Limb (tissue), 2 donors: ENCODE measurements around the gene ZSCAN26.
"Not testable (repeated sequence)": the region's sequence is repeated elsewhere in the genome, so short reads cannot be mapped to it uniquely, and the experiment has no call there.

ENCODE experiments used
- DNase-seq, 2 donors: peaks; one replicate each; pipeline ENCODE4 v3.0.0-alpha.2; 2016; ENCODE audit errors: extremely low spot score in 2 of 2

Gene ZSCAN26

GRCh38 chr6:28254121-28254519, 12.8 kb upstream of the ZSCAN26 start:
- no peak for DNase-seq

DNA sequence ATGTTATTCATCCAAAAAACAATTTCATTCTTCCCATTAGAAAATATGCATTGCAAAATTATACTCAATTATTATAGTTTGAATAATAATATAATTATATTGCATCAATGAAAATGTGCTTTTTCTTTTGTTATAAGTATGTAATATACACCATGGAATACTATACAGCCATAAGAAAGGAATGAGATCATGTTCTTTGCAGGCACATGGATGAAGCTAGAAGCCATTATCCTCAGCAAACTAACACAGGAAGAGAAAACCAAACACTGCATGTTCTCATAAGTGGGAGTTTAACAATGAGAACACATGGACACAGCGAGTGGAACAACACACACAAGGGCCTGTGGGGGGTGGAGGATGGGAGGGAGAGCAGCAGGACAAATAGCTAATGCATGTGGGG, 9.9 kb upstream of the ZSCAN26 start:
- DNase-seq = no peak

DNA sequence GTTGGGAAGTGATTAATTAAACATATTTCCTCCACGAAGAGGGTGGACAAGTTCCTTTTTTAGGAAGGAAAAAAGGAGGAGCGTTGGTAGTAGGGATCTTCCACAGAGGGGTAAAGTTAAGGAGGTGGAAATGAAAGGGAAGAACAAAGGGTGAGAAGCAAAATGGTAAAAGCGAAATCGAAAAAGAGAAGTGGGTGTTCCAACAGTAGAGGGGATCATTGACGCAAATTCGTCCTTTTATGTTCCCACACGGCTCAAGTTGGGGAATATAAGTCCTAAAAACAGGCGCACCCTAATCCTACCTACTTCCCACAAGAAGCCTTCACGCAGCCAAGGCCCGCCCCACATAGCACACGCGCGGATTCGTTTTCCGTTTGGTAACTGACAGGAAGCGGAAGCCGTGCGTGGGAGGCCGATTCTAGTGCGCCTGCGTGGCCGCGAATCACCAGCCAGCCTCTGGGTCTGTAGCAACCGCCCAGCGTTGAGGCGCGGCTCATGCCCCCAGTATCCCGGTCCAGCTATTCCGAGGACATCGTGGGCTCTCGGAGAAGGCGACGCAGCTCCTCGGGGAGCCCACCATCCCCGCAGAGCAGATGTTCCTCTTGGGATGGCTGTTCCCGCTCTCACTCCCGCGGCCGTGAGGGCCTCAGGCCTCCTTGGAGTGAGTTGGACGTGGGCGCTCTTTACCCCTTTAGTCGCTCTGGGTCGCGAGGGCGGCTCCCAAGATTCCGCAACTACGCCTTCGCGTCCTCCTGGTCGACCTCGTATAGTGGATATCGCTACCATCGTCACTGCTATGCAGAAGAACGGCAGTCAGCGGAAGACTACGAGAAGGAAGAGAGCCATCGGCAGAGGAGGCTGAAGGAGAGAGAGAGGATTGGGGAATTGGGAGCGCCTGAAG, 7.8 kb upstream of the ZSCAN26 start, which contains the start of gene NKAPL:
Gene NKAPL (plus strand): TSS at position 421 of the 901 bp plus-strand sequence. CDS start 75 bp downstream, at position 496.
- DNase-seq = peak; percentile 64 to 75

DNA sequence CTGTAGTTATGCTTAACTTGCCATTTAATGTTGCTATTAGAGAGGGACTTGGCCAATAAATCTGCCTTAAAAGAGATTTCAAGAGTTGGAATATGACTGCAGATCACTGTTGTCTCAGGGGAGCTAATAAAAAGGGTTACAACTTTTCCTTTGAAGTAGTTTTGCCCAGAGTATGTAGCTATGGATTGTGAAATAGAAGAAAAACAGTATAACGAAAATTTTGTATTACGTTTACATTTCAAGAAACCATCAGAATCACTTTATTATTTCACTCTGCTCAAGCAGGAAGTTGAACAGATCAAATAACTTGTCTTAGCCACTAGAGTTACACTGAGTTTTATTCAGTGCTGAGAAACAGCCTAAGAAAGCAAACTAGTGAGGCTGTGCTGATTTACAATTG, 3.0 kb upstream of the ZSCAN26 start:
- no peak for DNase-seq

DNA sequence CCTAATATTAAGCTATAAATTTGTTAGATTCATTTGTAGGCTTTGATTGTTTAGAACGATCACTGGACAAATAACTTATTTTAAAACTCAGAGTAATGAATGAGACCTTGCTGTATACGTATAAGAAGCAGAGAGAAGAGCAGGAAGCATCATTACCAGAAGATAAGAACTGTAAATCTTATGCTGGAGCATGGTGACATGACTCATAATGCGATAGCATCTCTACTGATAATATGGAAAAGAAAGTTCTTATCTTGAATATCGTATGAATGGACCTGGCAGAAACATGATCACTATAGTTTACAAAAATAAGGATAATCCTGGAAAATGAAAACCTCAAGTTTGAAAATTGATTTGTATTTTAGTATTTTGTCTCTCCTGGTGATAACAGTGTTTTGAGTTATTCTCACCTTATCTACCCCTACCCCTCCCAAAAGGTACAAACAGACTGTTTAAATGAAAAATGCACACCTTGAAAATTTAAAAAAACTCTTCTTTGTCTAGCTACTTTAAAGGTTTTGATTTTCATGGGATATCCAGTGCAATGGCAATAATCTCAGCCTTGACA, 2.0 kb upstream of the ZSCAN26 start:
- no peak for DNase-seq

GRCh38 chr6:28266563-28266961, 381 bp upstream of the ZSCAN26 start:
- DNase-seq = no peak

GRCh38 chr6:28267695-28268059, 734 bp downstream of the ZSCAN26 start:
- DNase-seq = no peak

GRCh38 chr6:28269492-28269891, 2.5 kb downstream of the ZSCAN26 start:
- DNase-seq = no peak

- no peak for DNase-seq
These were observed 7.9 kb downstream of the ZSCAN26 start for GRCh38 chr6:28274888-28275287.

GRCh38 chr6:28277746-28278145, 10.8 kb downstream of the ZSCAN26 start:
- DNase-seq = no peak

DNA sequence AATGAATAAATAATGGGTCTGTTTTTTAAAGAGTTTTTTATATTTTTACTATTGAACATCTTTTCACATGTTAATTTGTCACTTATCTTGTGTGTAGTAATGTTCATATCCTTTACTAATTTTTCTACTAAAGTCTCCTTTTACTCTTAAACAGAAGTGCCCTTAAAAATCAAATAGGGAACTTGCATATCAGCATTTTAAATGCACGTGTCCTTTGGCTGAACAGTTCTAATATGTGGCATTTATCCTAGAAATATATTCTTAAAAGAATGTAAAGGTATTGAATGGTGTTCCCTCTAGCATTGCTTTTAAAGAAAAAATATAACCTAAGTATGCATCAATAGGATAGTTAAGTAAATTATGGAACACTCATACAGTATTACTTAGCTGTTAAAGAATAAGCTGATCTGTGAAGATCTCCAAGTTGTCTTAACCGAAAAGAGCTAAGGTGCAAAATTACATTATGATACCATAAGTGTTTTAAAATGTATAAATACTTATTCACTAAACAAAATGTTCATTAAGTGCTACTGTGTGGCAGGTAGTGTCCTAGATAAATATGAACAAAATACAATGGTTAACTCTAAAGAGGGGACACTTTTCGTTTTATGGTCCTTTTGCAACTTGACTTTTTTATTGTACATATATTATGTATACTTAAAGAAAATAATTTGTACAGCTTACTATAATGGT, 13.8 kb downstream of the ZSCAN26 start:
- DNase-seq = no peak

- DNase-seq = peak; percentile 61 to 87
These were observed 14.5 kb downstream of the ZSCAN26 start, which contains the start of gene PGBD1 for GRCh38 chr6:28281288-28282064. Gene PGBD1, plus strand, starts transcription at chr6:28281572. Its CDS starts 2,242 bp downstream, at chr6:28283814.

DNA sequence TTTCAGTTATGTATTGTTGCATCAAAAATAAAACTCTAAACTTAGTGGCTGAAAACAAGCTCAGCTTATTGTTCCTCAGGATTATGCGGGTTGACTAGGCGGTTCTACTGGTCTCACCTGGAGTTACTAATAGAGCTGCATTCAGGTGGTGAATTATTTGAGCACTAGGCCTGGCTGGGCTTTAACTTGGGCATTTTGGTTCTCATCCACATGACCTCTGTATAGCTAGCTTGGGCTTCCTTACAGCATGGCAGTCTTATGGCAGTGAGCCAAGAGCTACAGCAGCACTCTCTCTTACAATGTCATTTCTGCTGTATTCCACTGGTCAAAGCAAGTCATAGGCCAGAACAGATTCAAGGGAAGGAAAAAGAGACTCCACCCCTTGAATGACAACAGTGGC, 16.0 kb downstream of the ZSCAN26 start:
- DNase-seq = no peak

GRCh38 chr6:28291573-28291972, 24.6 kb downstream of the ZSCAN26 start:
- DNase-seq = no peak

- DNase-seq = no peak
These were observed 28.4 kb downstream of the ZSCAN26 start for GRCh38 chr6:28295326-28295725.

- DNase-seq = no peak
These were observed 29.6 kb downstream of the ZSCAN26 start for GRCh38 chr6:28296520-28297060.

DNA sequence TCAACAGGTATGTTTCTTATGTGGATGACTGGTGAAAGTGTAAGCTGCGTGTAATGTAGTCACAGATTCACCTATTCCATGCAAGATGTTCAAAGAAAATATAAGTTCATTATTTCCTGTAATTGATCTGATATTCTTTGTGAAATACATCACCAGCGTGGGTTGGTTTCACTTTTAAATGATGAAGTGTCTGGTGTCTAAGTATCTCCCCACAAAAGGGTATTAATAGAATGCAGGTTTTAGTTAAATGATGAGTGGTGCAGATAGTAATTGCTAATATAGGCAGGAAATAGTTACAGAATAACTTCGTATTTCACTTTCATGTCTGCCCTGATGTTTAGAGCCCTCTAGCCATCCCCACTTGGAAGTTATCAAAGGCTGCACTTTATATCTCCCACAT, 36.6 kb downstream of the ZSCAN26 start:
- no peak for DNase-seq

GRCh38 chr6:28306363-28306762, 39.4 kb downstream of the ZSCAN26 start:
- DNase-seq = not testable (repeated sequence)

DNA sequence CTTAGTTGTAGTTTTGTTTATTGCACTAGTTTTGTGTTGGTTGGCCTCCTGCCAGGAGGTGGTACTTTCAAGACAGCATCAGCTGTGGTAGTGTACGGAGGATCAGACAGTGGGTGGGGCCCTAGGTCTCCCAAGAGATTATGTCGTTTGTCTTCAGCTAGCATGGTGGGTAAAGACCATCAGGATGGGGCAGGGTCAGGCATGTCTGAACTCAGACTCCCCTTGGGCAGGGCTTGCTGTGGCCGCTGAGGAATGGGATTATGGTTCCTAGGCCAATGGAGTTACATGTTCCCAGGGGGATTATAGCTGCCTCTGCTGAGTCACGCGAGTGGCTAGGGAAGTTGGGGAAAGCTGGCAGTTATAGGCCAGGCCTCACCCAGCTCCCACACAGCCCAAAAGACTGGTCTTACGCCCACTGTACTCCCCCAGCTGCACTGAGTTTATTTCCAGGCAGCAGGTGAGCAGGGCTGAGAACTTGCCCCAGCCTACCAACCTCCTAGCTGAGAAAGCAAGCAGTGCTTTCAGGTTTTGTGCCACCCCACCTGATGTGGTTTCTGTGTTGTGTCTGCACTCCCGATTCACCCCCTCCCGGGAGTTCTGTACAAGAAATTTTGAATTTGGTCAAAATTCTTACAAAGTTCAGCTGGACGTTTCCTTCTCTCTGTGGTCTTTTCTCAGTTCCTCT, 44.3 kb downstream of the ZSCAN26 start:
- DNase-seq = no peak

DNA sequence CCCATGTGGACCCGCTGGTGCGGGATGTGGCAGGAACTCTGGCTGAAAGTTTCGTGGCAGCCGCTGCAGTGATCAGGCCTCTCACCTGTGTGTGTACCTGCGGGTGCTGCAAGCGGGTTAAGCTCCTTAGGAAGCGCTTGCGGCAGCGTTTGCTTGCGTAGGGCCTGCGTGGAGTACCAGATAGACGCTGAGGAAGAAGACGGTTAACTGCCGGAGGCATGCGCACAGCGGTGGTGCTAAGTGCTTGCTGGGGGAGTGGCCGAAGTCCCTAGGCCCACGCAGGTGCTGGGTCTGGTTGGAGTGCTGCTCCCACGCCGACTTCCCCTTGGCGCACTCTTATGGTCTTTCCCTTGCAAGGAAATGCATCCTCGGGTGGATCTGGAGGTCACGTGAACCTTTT, 46.0 kb downstream of the ZSCAN26 start:
- no peak for DNase-seq

- DNase-seq = no peak
These were observed 48.7 kb downstream of the ZSCAN26 start for GRCh38 chr6:28315628-28316027.
